Measurements from ENCODE around the gene COTL1. TPM values are rescaled to one million over a fixed set of nuclear protein-coding genes. Genes with fewer than 3 reads are reported as not detected.

The COTL1 gene
- total RNA-seq, 2 donors from 2014 or later = 287 to 328 TPM

DNA sequence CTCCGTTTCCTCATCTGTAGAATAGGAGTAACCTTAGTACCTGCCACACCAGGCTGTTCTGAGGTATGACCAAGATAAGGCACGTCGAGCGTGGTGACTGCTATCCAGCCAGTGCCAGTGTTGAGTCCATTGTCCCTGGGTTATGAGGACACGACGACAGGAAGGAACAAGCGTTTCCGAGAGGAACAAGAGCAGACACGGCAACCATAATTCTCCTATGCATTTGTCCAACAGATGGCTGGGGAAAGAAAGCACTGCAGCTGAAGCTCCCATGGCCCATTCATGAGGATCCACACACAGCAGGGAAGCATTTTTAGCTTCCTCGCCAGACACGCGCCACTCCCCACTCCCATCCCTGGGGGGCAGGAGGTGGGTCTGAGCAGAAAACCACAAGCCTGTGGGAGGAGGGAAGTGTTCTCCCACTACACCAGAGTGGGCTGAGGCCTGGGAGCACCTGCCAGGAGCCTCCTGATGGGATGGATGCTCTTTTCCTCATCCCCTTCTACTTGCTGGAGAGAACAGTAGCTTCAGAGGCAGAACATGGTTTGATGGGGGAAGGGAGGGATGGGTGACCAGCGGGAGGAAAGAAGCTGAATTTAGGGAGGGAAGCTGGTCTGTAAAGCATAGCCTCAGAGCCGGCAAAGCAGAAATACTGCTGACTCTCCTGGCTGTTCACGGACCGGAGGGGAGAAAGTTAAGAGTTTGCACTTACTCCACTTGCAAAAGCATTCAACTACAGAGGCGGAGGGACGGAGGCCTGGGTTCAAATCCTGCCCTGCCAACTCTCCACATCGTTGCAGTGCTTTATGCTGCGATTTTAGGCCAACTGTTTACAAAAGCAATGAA lies 2.7 kb downstream of the COTL1 start:
- peaks cover 8% of the 10 kb centered on the region for H3K36me3 Mint-ChIP-seq (ENCODE audit: low read depth)
- DNase-seq (no peak), ATAC-seq (no peak)
- peak overlapping the region; percentile 99 for H3K27ac Mint-ChIP-seq
- no peaks in the 10 kb centered on the region for H3K9me3 ChIP-seq (ENCODE audit: control insufficient read depth, low read length, poor library complexity, severe bottlenecking)
- peaks cover 66% of the 10 kb centered on the region for H3K4me1 Mint-ChIP-seq
- no peaks in the 10 kb centered on the region for H3K27me3 Mint-ChIP-seq
- H3K4me3 Mint-ChIP-seq = peak overlapping the region; percentile 99

DNA sequence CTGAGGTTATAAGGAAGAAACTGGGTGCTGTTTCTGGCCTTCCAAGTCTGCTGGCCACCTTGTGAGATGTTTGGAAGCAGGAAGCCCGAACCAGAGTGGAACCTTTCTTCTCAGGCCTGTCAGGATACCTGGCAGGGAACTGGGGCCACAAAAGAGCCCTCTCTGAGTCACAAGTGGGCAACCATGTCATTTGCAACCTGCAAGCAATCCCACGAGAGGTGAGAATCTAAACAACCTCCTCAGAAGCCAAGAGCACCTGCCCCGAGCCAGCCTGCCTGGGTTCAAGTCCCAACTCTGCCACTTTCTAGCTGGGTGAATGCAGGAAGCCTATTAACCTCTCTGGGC lies 3.3 kb downstream of the COTL1 start:
- ATAC-seq (no peak), DNase-seq (no peak)
- Mint-ChIP-seq H3K27ac (peak overlapping the region; percentile 99), H3K36me3 (ENCODE audit: low read depth) (peaks cover 8% of the 10 kb centered on the region), H3K27me3 (no peaks in the 10 kb centered on the region), H3K4me3 (peak overlapping the region; percentile 99), H3K4me1 (peaks cover 71% of the 10 kb centered on the region)
- H3K9me3 ChIP-seq (ENCODE audit: control insufficient read depth, low read length, poor library complexity, severe bottlenecking) = no peaks in the 10 kb centered on the region

GRCh38 chr16:84614073-84614459 lies 3.8 kb downstream of the COTL1 start:
- no peaks in the 10 kb centered on the region for H3K9me3 ChIP-seq (ENCODE audit: control insufficient read depth, low read length, poor library complexity, severe bottlenecking)
- H3K4me1 Mint-ChIP-seq = peaks cover 73% of the 10 kb centered on the region
- H3K27me3 Mint-ChIP-seq = no peaks in the 10 kb centered on the region
- peak overlapping the region; percentile 99 for H3K4me3 Mint-ChIP-seq
- no peak for ATAC-seq
- H3K27ac Mint-ChIP-seq = peak overlapping the region; percentile 99
- peaks cover 8% of the 10 kb centered on the region for H3K36me3 Mint-ChIP-seq (ENCODE audit: low read depth)
- no peak for DNase-seq

- Mint-ChIP-seq H3K27me3 (no peaks in the 10 kb centered on the region), H3K36me3 (ENCODE audit: low read depth) (peaks cover 8% of the 10 kb centered on the region), H3K4me3 (peak overlapping the region; percentile 99), H3K4me1 (peaks cover 72% of the 10 kb centered on the region), H3K27ac (peak overlapping the region; percentile 99)
- DNase-seq (no peak), ATAC-seq (no peak)
- H3K9me3 ChIP-seq (ENCODE audit: control insufficient read depth, low read length, poor library complexity, severe bottlenecking) = no peaks in the 10 kb centered on the region
These were observed 4.3 kb downstream of the COTL1 start for GRCh38 chr16:84613408-84614072.

- Mint-ChIP-seq H3K4me1 (peaks cover 75% of the 10 kb centered on the region), H3K27me3 (no peaks in the 10 kb centered on the region), H3K36me3 (ENCODE audit: low read depth) (peaks cover 8% of the 10 kb centered on the region), H3K27ac (peak overlapping the region; percentile 99), H3K4me3 (peak overlapping the region; percentile 99)
- DNase-seq (no peak), ATAC-seq (no peak)
- no peaks in the 10 kb centered on the region for H3K9me3 ChIP-seq (ENCODE audit: control insufficient read depth, low read length, poor library complexity, severe bottlenecking)
These were observed 5.2 kb downstream of the COTL1 start for GRCh38 chr16:84612686-84613085.

GRCh38 chr16:84611041-84611440 lies 6.8 kb downstream of the COTL1 start:
- ATAC-seq (no peak), DNase-seq (no peak)
- no peaks in the 10 kb centered on the region for H3K9me3 ChIP-seq (ENCODE audit: control insufficient read depth, low read length, poor library complexity, severe bottlenecking)
- H3K27me3 Mint-ChIP-seq = no peaks in the 10 kb centered on the region
- peak overlapping the region; percentile 99 for H3K27ac Mint-ChIP-seq
- peaks cover 5% of the 10 kb centered on the region for H3K36me3 Mint-ChIP-seq (ENCODE audit: low read depth)
- peak overlapping the region; percentile 39 for H3K4me3 Mint-ChIP-seq
- H3K4me1 Mint-ChIP-seq = peaks cover 85% of the 10 kb centered on the region

GRCh38 chr16:84610376-84610775 lies 7.5 kb downstream of the COTL1 start:
- DNase-seq = no peak
- Mint-ChIP-seq H3K27ac (peak overlapping the region; percentile 99), H3K4me1 (peaks cover 84% of the 10 kb centered on the region), H3K36me3 (ENCODE audit: low read depth) (peaks cover 5% of the 10 kb centered on the region), H3K27me3 (no peaks in the 10 kb centered on the region), H3K4me3 (peak overlapping the region; percentile 79)
- no peaks in the 10 kb centered on the region for H3K9me3 ChIP-seq (ENCODE audit: control insufficient read depth, low read length, poor library complexity, severe bottlenecking)
- ATAC-seq = no peak

GRCh38 chr16:84609563-84610177 lies 8.2 kb downstream of the COTL1 start:
- no peak for ATAC-seq
- H3K36me3 Mint-ChIP-seq (ENCODE audit: low read depth) = peaks cover 5% of the 10 kb centered on the region
- DNase-seq = no peak
- peak overlapping the region; percentile 79 for H3K4me3 Mint-ChIP-seq
- H3K9me3 ChIP-seq (ENCODE audit: control insufficient read depth, low read length, poor library complexity, severe bottlenecking) = no peaks in the 10 kb centered on the region
- H3K27me3 Mint-ChIP-seq = no peaks in the 10 kb centered on the region
- H3K4me1 Mint-ChIP-seq = peaks cover 78% of the 10 kb centered on the region
- peak overlapping the region; percentile 99 for H3K27ac Mint-ChIP-seq

GRCh38 chr16:84608282-84608681 lies 9.6 kb downstream of the COTL1 start:
- Mint-ChIP-seq H3K4me1 (peaks cover 74% of the 10 kb centered on the region), H3K27me3 (no peaks in the 10 kb centered on the region), H3K4me3 (peak overlapping the region; percentile 93), H3K36me3 (ENCODE audit: low read depth) (peaks cover 7% of the 10 kb centered on the region), H3K27ac (peak overlapping the region; percentile 99)
- peak; percentile 69 for ATAC-seq
- no peak for DNase-seq
- no peaks in the 10 kb centered on the region for H3K9me3 ChIP-seq (ENCODE audit: control insufficient read depth, low read length, poor library complexity, severe bottlenecking)

DNA sequence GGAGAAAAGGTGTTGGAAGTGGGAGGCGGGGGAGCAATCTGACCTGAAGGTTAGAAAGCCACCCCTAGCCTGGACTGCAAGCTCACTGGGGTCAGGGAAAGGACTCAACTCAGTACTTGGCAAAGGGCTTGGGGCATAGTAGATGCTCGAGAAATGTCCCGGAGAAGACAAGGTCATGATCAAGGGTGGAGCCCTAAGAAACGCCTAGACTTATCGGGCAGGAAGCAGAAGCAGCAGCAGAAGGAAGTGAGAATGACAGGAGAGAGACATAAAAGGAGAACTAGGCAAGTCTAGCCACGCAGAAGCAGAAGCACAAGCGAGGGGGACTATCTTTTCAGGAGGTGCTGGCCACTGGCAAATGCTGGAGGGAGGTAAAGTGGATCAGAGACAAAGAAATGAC lies 10.2 kb downstream of the COTL1 start:
- H3K9me3 ChIP-seq (ENCODE audit: control insufficient read depth, low read length, poor library complexity, severe bottlenecking) = no peaks in the 10 kb centered on the region
- no peak for DNase-seq
- no peaks in the 10 kb centered on the region for H3K27me3 Mint-ChIP-seq
- peak; percentile 60 for ATAC-seq
- peaks cover 75% of the 10 kb centered on the region for H3K4me1 Mint-ChIP-seq
- H3K4me3 Mint-ChIP-seq = peak overlapping the region; percentile 93
- H3K27ac Mint-ChIP-seq = peak overlapping the region; percentile 99
- H3K36me3 Mint-ChIP-seq (ENCODE audit: low read depth) = peaks cover 10% of the 10 kb centered on the region

GRCh38 chr16:84607061-84607460 lies 10.8 kb downstream of the COTL1 start:
- Mint-ChIP-seq H3K36me3 (ENCODE audit: low read depth) (peaks cover 10% of the 10 kb centered on the region), H3K27ac (peak overlapping the region; percentile 99), H3K4me1 (peaks cover 73% of the 10 kb centered on the region), H3K4me3 (peak overlapping the region; percentile 93), H3K27me3 (no peaks in the 10 kb centered on the region)
- no peaks in the 10 kb centered on the region for H3K9me3 ChIP-seq (ENCODE audit: control insufficient read depth, low read length, poor library complexity, severe bottlenecking)
- ATAC-seq (no peak), DNase-seq (no peak)

DNA sequence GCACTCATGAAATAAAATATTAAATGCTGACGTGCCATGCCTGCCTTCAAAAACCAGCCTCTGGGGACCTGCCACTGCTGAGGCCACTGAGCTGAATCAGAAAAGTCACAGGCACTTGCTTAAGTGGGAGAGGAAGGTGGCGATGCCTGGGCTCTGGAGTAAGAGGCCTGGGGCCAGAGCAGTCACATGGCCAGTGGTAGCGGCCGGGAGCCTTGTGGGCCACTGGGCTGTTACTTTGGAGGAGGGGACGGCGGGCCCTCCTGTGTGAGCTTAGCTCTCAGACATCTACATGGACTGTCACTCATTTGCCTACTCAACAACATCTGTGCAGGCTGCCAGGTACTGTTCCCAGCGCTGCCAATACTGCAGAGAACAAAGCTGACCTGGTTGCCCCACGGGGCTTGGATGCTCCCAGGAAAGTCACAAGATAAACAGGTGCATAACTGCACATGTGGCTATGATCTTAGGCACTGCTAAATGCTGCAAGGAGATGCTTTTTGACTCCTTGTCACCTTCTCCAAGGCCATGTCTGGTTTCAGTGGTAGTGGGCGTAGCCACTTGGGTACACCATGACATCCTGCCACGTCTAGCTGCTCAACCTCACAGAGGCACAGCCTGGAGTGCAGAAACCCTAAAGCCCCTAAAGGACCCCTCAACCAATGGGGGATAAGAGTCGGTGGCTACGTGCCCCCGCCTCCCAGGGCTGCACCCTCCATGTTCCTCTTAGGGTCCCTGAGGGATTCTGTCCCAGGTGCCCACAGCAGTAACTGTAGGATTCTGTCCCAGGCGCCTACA lies 11.6 kb downstream of the COTL1 start:
- Mint-ChIP-seq H3K4me1 (peaks cover 72% of the 10 kb centered on the region), H3K27me3 (no peaks in the 10 kb centered on the region), H3K4me3 (peak overlapping the region; percentile 93), H3K36me3 (ENCODE audit: low read depth) (peaks cover 8% of the 10 kb centered on the region), H3K27ac (peak overlapping the region; percentile 99)
- DNase-seq (no peak), ATAC-seq (peak; percentile 58)
- no peaks in the 10 kb centered on the region for H3K9me3 ChIP-seq (ENCODE audit: control insufficient read depth, low read length, poor library complexity, severe bottlenecking)
